A673 (cell line): ENCODE measurements around the gene EVA1B.

Experiments used
- CTCF ChIP-seq: fragments of 300-800, 200-600 bp; sonication (generic); conservative IDR thresholded peaks from 2 replicates; pipeline ENCODE4 v1.5.1; 2017; ENCODE audit warnings: low read depth, mild to moderate bottlenecking, antibody characterized with exemption, low read length, moderate library complexity, mixed read lengths
- EZH2 ChIP-seq: fragments of 200-600 bp; sonication (generic); IDR thresholded peaks from 2 replicates; pipeline ENCODE4 v1.6.1; 2017; ENCODE audit warnings: borderline replicate concordance, low read depth, mild to moderate bottlenecking, mixed read lengths, antibody characterized with exemption, low read length; ENCODE audit not compliant: poor library complexity, severe bottlenecking

GRCh38 chr1:36284061-36284460, 39.4 kb downstream of the EVA1B start:
- TF ChIP-seq CTCF (no peak), EZH2 (no peak)
